Trophoblast cell (in vitro differentiated cells and primary cell): ENCODE data around the gene SEZ6L2.
A peak's percentile ranks its signal among the peaks of the same experiment; 100 is the strongest.
"Not testable (repeated sequence)": the region's sequence is repeated elsewhere in the genome, so short reads cannot be mapped to it uniquely, and the experiment has no call there.

Source experiments
- DNase-seq, 2 donors: peaks; one replicate each; pipeline ENCODE4 v3.0.0-alpha.2; 2016
- H2AFZ ChIP-seq: 2 replicates; pipeline ENCODE4 v1.6.1; 2013; ENCODE audit warnings: low read length, moderate library complexity, mild to moderate bottlenecking; ENCODE audit not compliant: insufficient read depth, poor library complexity
- H2AK5ac ChIP-seq: 2 replicates; pipeline ENCODE4 v1.6.1; 2013; ENCODE audit warnings: mild to moderate bottlenecking, low read length
- H2BK120ac ChIP-seq: 2 replicates; pipeline ENCODE4 v1.6.1; 2013; ENCODE audit warnings: low read length, mild to moderate bottlenecking, moderate library complexity; ENCODE audit not compliant: insufficient read depth, poor library complexity
- H2BK12ac ChIP-seq: 2 replicates; pipeline ENCODE4 v1.6.1; 2013; ENCODE audit warnings: mild to moderate bottlenecking, low read length, moderate library complexity
- H2BK5ac ChIP-seq: 2 replicates; pipeline ENCODE4 v1.6.1; 2013; ENCODE audit warnings: low read length, low read depth, moderate library complexity, mild to moderate bottlenecking; ENCODE audit not compliant: poor library complexity
- H3K14ac ChIP-seq: 2 replicates; pipeline ENCODE4 v1.6.1; 2013; ENCODE audit warnings: mild to moderate bottlenecking, low read length
- H3K18ac ChIP-seq: 2 replicates; pipeline ENCODE4 v1.6.1; 2013; ENCODE audit warnings: mild to moderate bottlenecking, low read length
- H3K23ac ChIP-seq: 2 replicates; pipeline ENCODE4 v1.6.1; 2013; ENCODE audit warnings: low read length
- H3K27ac ChIP-seq: 2 replicates; pipeline ENCODE4 v1.5.1; 2013; ENCODE audit warnings: low read depth, mild to moderate bottlenecking, inconsistent platforms, low read length, moderate library complexity
- H3K27me3 ChIP-seq: 2 replicates; pipeline ENCODE4 v1.6.1; 2013; ENCODE audit warnings: inconsistent platforms, mild to moderate bottlenecking, low read length, moderate library complexity; ENCODE audit not compliant: insufficient read depth
- H3K36me3 ChIP-seq, 2 experiments: 1 replicate in 1 of 2; 2 replicates in 1 of 2; pipeline ENCODE4 v1.6.1; 2013; ENCODE audit warnings: low read length in 2 of 2, mild to moderate bottlenecking in 2 of 2, moderate library complexity in 1 of 2; ENCODE audit not compliant: insufficient read depth in 2 of 2, control insufficient read depth in 1 of 2
- H3K4ac ChIP-seq: 2 replicates; pipeline ENCODE4 v1.6.1; 2013; ENCODE audit warnings: low read depth, mild to moderate bottlenecking, low read length, moderate library complexity
- H3K4me1 ChIP-seq, 2 experiments: 1 replicate in 1 of 2; 2 replicates in 1 of 2; pipeline ENCODE4 v1.6.1; 2013; ENCODE audit warnings: low read length in 2 of 2, mild to moderate bottlenecking in 2 of 2, moderate library complexity in 1 of 2; ENCODE audit not compliant: insufficient read depth in 2 of 2, control insufficient read depth in 1 of 2
- H3K4me2 ChIP-seq: 2 replicates; pipeline ENCODE4 v1.6.1; 2013; ENCODE audit warnings: inconsistent platforms, mild to moderate bottlenecking, low read length, moderate library complexity
- H3K4me3 ChIP-seq: 2 replicates; pipeline ENCODE4 v1.5.1; 2013; ENCODE audit warnings: mild to moderate bottlenecking, low read depth, low read length, inconsistent platforms
- H3K79me1 ChIP-seq: one replicate; pipeline ENCODE4 v1.6.1; 2013; ENCODE audit warnings: low read length
- H3K79me2 ChIP-seq: 2 replicates; pipeline ENCODE4 v1.6.1; 2013; ENCODE audit warnings: low read length, mild to moderate bottlenecking; ENCODE audit not compliant: control insufficient read depth, insufficient read depth, poor library complexity
- H3K9ac ChIP-seq: 2 replicates; pipeline ENCODE4 v1.6.1; 2013; ENCODE audit warnings: mild to moderate bottlenecking, low read length
- H3K9me3 ChIP-seq: 2 replicates; pipeline ENCODE4 v1.6.1; 2013; ENCODE audit warnings: low read depth, mild to moderate bottlenecking, control low read depth, inconsistent platforms, low read length; ENCODE audit not compliant: insufficient read depth
- H4K12ac ChIP-seq: 2 replicates; pipeline ENCODE4 v1.6.1; 2013; ENCODE audit warnings: low read depth, mild to moderate bottlenecking, low read length, moderate library complexity
- H4K8ac ChIP-seq: 2 replicates; pipeline ENCODE4 v1.6.1; 2013; ENCODE audit warnings: low read depth, mild to moderate bottlenecking, low read length, moderate library complexity
- H4K91ac ChIP-seq: one replicate; pipeline ENCODE4 v1.6.1; 2013; ENCODE audit warnings: low read depth, mild to moderate bottlenecking, low read length, moderate library complexity
- WGBS: extraction: QIAGEN DNeasy Blood & Tissue Kit; methylation state at CpG from one replicate; pipeline ENCODE4 v1.1.7; 2013; ENCODE audit warnings: missing lambda C conversion rate; ENCODE audit not compliant: insufficient read length, insufficient coverage; ENCODE audit errors: extremely low coverage; 5-methylcytosine and 5-hydroxymethylcytosine counted together

The SEZ6L2 gene

DNA sequence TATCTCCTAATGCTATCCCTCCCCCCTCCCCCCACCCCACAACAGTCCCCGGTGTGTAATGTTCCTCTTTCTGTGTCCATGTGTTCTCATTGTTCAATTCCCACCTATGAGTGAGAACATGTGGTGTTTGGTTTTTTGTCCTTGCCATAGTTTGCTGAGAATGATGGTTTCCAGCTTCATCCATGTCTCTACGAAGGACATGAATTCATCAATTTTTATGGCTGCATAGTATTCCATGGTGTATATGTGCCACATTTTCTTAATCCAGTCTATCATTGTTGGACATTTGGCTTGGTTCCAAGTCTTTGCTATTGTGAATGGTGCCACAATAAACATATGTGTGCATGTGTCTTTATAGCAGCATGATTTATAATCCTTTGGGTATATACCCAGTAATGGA lies 32.4 kb upstream of the SEZ6L2 start:
- H3K36me3 ChIP-seq, H3K18ac ChIP-seq, H3K4me3 ChIP-seq, H2BK120ac ChIP-seq, H2BK5ac ChIP-seq, H3K79me2 ChIP-seq, H3K9ac ChIP-seq, H3K27me3 ChIP-seq, H2BK12ac ChIP-seq, H3K79me1 ChIP-seq, H3K9me3 ChIP-seq, H3K4ac ChIP-seq, H4K8ac ChIP-seq, H3K27ac ChIP-seq, H2AK5ac ChIP-seq, H3K23ac ChIP-seq, H4K91ac ChIP-seq, H3K4me1 ChIP-seq, H3K4me2 ChIP-seq, DNase-seq, H2AFZ ChIP-seq, H3K14ac ChIP-seq, H4K12ac ChIP-seq: not testable (repeated sequence)
- no CpG with 5 or more reads among the region's 2 CpGs for WGBS

DNA sequence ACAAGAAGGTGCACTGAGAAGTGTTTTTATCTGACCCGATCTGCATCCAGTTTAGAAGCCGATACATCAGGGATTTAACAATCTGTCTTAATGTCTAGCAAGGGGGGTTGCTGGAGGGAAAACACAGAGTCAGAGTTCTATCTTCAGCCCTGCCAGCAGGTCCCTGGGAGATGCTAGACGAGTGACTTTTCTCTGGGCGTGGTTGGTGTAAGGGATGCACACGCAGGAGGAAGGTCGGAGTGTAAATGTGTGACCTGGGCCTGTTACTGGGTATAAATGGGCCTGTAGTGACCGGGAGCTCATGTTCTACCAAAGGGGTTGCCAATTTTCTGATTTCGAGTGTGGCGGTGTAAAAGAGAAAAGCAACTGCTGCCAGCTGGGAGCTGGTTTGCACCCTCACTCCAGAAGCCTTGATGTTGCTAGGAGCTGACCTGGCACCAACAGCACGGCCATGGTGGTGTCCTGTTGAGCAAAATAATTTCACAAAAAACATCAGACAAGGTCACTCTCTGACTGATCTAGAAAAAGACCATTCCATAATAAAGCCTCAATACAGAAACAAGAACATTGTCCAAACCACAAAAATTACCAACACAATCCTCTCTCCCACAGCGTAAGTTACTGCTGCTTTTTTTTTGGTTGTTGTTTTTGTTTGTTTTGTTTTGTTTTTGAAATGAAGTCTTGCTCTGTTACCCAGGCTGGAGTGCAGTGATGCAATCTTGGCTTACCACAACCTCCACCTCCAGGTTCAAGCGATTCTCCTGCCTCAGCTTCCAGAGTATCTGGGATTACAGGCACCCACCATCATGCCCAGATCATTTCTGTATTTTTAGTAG lies 27.9 kb upstream of the SEZ6L2 start:
- H3K9me3 ChIP-seq: no peaks in the 10 kb centered on the region
- whole genome bisulfite sequencing: no CpG with 5 or more reads among the region's 12 CpGs
- H3K9ac ChIP-seq: no peak overlapping the region
- H3K4me1 ChIP-seq: peaks cover 11 to 14% of the 10 kb centered on the region in 2 experiments
- peak overlapping the region; percentile 18 for H2AK5ac ChIP-seq
- no peaks in the 10 kb centered on the region for H3K27me3 ChIP-seq
- H2BK5ac ChIP-seq: no peak overlapping the region
- H3K4me2 ChIP-seq: peak overlapping the region; percentile 90
- H3K14ac ChIP-seq: no peak overlapping the region
- peaks cover 8 to 9% of the 10 kb centered on the region in 2 experiments for H3K36me3 ChIP-seq
- no peak for DNase-seq
- no peak overlapping the region for H2AFZ ChIP-seq
- no peak overlapping the region for H2BK120ac ChIP-seq
- H2BK12ac ChIP-seq: peak overlapping the region; percentile 39
- H4K91ac ChIP-seq: no peak overlapping the region
- H3K23ac ChIP-seq: no peak overlapping the region
- H3K79me2 ChIP-seq: peaks cover 14% of the 10 kb centered on the region
- no peak overlapping the region for H3K27ac ChIP-seq
- H4K12ac ChIP-seq: no peak overlapping the region
- H3K4ac ChIP-seq: peak overlapping the region; percentile 15
- no peak overlapping the region for H3K18ac ChIP-seq
- H4K8ac ChIP-seq: peak overlapping the region; percentile 100
- H3K79me1 ChIP-seq: peaks cover 11% of the 10 kb centered on the region
- H3K4me3 ChIP-seq: no peak overlapping the region

DNA sequence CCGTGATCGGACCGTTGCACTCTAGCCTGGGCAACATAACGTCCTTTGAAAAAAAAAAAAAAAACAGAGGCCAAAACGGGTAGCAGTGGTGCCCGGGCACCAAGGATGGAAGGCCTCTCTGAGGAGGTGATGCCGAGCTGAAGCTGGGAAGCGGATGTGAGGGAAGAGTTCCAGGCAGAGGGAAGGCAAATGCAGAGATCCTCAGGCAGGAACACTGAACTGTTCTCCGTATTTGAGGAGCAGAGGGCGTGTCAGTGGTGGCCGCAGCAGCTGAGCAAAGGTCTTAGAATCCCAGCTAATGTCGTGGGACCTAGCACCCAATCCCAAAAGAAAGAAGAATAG lies 27.3 kb upstream of the SEZ6L2 start:
- H3K9me3 ChIP-seq: no peaks in the 10 kb centered on the region
- no CpG with 5 or more reads among the region's 12 CpGs for WGBS

DNA sequence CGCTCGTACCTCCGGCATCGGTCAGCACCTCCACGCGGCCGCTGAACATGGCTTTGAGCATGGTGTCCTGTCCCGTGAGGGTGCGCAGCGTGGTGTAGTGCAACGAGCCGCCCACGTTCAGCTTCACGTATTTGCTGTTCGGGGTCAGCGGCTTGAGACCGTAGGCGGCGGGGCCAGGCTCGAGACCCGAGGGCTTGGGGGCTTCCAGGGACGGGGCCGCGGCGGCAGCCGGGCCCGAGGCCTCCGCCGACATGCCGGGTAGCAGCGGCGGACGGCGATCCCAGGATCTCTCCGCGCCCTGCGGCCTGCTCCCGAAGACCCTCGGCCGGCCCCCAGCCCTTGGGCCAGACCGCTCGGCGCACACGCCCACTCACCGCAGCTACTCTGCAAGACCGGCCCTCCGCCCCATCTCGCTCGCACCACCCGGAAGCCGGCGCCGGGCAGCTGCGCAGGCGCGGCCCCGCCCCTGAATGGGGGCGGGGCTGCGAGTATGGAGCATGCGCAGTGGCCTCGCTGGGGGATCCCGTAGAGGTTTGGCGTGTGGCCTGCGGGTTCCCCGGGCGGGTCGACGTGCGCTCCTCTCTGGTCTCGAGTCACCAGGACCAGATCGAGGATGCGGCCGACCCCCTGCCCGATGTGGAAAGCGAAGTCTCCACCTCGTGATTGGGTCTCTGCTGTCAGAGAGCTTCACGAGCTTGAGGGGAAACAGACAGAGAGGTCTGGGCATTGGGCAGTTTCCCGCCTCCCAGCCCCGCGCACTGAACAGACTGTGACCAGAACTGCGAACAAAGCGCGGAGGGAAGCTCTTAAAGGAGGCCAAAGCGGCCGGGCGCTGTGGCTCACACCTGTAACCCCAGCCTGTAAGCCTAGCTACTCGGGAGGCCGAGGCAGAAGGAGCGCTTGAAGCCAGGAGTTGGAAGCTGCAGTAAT lies 26.7 kb upstream of the SEZ6L2 start, which contains the start of gene KCTD13:
Gene KCTD13 (minus strand): TSS at position 446 of the 930 bp plus-strand sequence. CDS start 193 bp downstream, at position 253.
- peak; percentile 87 to 94 for DNase-seq
- Histone ChIP-seq H3K9ac (peak within 1 kb of the TSS; percentile 96), H3K4me2 (peak within 1 kb of the TSS; percentile 91), H2BK120ac (peak within 1 kb of the TSS; percentile 93), H3K14ac (peak within 1 kb of the TSS; percentile 100), H3K36me3 (peaks cover 10 to 12% of the 10 kb centered on the region in 2 experiments), H3K27ac (peak within 1 kb of the TSS; percentile 62), H3K18ac (peak within 1 kb of the TSS; percentile 100), H3K27me3 (no peaks in the 10 kb centered on the region), H3K4ac (peak within 1 kb of the TSS; percentile 92), H2BK12ac (peak within 1 kb of the TSS; percentile 36), H2AFZ (peak within 1 kb of the TSS; percentile 99), H3K79me1 (peaks cover 11% of the 10 kb centered on the region), H3K4me1 (peaks cover 11 to 14% of the 10 kb centered on the region in 2 experiments), H2AK5ac (peak within 1 kb of the TSS; percentile 95), H3K79me2 (peaks cover 14% of the 10 kb centered on the region), H4K91ac (peak within 1 kb of the TSS; percentile 92), H3K23ac (no peak within 1 kb of the TSS), H4K8ac (peak within 1 kb of the TSS; percentile 100), H3K9me3 (no peaks in the 10 kb centered on the region), H3K4me3 (peak within 1 kb of the TSS; percentile 99), H2BK5ac (peak within 1 kb of the TSS; percentile 91), H4K12ac (peak within 1 kb of the TSS; percentile 99)
- no CpG with 5 or more reads among the region's 89 CpGs for WGBS

More for the DNA sequence above, 27.3 kb upstream of the SEZ6L2 start:
- peak overlapping the region; percentile 95 for H2AK5ac ChIP-seq
- H3K79me2 ChIP-seq: peaks cover 14% of the 10 kb centered on the region
- H2BK12ac ChIP-seq: no peak overlapping the region
- H3K18ac ChIP-seq: peak overlapping the region; percentile 99
- no peak for DNase-seq
- H2AFZ ChIP-seq: peak overlapping the region; percentile 99
- peak overlapping the region; percentile 93 for H2BK120ac ChIP-seq
- H3K79me1 ChIP-seq: peaks cover 11% of the 10 kb centered on the region
- H4K8ac ChIP-seq: peak overlapping the region; percentile 100
- H3K14ac ChIP-seq: peak overlapping the region; percentile 100
- H3K36me3 ChIP-seq: peaks cover 8 to 11% of the 10 kb centered on the region in 2 experiments
- peaks cover 11 to 14% of the 10 kb centered on the region in 2 experiments for H3K4me1 ChIP-seq
- H3K9ac ChIP-seq: peak overlapping the region; percentile 93
- peak overlapping the region; percentile 99 for H4K12ac ChIP-seq
- peak overlapping the region; percentile 92 for H4K91ac ChIP-seq
- no peak overlapping the region for H3K23ac ChIP-seq
- peak overlapping the region; percentile 74 for H3K4me3 ChIP-seq
- H2BK5ac ChIP-seq: peak overlapping the region; percentile 91
- no peaks in the 10 kb centered on the region for H3K27me3 ChIP-seq
- H3K27ac ChIP-seq: no peak overlapping the region
- peak overlapping the region; percentile 92 for H3K4ac ChIP-seq
- peak overlapping the region; percentile 90 for H3K4me2 ChIP-seq
